ENCODE measurements around the gene CAPN10. TPM values are rescaled to one million over a fixed set of nuclear protein-coding genes. Genes with fewer than 3 reads are reported as not detected.
A peak's percentile ranks its signal among the peaks of the same experiment; 100 is the strongest.
"Not testable (repeated sequence)": the region's sequence is repeated elsewhere in the genome, so short reads cannot be mapped to it uniquely, and the experiment has no call there.

The CAPN10 gene
- total RNA-seq, 1 donor from 2014 or later, result 61.8 TPM

DNA sequence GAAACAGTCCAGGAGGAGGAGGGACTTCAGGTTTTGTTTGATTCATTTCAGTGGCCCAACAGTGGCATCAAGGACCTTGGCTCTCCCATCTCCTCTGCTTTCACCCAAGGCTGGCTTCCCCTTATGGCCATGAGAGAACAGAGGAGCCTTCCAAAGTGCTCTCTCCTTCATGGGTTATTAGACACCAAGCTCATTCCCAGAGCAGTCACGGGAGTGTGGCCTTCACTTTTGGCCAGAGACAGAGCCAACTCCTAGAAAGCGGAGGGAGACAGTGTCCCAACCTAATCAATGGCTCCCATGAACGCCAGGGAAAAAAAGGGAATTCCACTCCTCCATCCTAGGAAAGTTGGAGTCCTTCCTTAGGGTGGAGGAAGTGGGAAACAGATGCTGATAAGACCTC, 27.2 kb upstream of the CAPN10 start:
- no peaks in the 10 kb centered on the region for H3K9me3 Mint-ChIP-seq
- peaks cover 62% of the 10 kb centered on the region for H3K4me1 Mint-ChIP-seq
- no peaks in the 10 kb centered on the region for H3K27me3 Mint-ChIP-seq
- POLR2A ChIA-PET, result interaction anchor here (0.8 kb wide), 1 partner anchor 27 kb away, joined by 4 read pairs; the partner anchor contains the start of gene CAPN10
- ATAC-seq (ENCODE audit: low read depth) (no peak), DNase-seq (no peak)
- CTCF ChIA-PET, result no interaction called here
- H3K27ac Mint-ChIP-seq, result peak overlapping the region; percentile 64
- TF ChIP-seq, protein P1, sequence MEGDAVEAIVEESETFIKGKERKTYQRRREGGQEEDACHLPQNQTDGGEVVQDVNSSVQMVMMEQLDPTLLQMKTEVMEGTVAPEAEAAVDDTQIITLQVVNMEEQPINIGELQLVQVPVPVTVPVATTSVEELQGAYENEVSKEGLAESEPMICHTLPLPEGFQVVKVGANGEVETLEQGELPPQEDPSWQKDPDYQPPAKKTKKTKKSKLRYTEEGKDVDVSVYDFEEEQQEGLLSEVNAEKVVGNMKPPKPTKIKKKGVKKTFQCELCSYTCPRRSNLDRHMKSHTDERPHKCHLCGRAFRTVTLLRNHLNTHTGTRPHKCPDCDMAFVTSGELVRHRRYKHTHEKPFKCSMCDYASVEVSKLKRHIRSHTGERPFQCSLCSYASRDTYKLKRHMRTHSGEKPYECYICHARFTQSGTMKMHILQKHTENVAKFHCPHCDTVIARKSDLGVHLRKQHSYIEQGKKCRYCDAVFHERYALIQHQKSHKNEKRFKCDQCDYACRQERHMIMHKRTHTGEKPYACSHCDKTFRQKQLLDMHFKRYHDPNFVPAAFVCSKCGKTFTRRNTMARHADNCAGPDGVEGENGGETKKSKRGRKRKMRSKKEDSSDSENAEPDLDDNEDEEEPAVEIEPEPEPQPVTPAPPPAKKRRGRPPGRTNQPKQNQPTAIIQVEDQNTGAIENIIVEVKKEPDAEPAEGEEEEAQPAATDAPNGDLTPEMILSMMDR (IDR thresholded peaks at IDR 0.05), result no peak
- H3K4me3 Mint-ChIP-seq, result peak overlapping the region; percentile 72
- intact Hi-C loops (cut with micrococcal nuclease), result no loop called here
- H3K36me3 Mint-ChIP-seq (ENCODE audit: low read depth), result peaks cover 43% of the 10 kb centered on the region

DNA sequence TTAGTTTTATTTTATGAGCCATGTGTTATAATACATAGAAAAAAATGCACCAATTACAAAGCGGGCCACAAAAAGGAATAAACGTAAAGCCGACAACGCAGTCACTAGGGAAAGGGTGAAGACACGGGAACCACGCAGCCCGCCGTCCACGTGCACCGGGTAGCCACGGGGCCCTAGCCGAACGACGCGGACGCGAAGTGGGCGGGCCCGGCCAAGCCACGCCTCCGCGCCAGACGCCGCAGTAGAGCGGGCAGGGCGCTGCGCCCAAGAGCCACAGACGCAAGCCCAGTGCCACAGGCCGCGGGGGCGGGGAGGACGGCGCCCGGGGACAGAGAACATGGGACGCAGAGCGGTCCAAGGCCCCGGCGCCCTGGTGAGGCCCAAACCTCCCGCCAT, 26.5 kb upstream of the CAPN10 start, which contains the start of gene DUSP28:
DUSP28 (plus strand) TSS at position 274 of the 396 bp plus-strand sequence. CDS start 328 bp downstream, outside the sequence.
- CTCF ChIA-PET, result interaction anchor here (0.8 to 1.0 kb wide), 2 partner anchors 26 to 46 kb away, joined by 3 to 6 read pairs; partner anchors contain the start of gene CAPN10
- peaks cover 42% of the 10 kb centered on the region for H3K36me3 Mint-ChIP-seq (ENCODE audit: low read depth)
- TF ChIP-seq, protein P1 (IDR thresholded peaks at IDR 0.05), result no peak

DNA sequence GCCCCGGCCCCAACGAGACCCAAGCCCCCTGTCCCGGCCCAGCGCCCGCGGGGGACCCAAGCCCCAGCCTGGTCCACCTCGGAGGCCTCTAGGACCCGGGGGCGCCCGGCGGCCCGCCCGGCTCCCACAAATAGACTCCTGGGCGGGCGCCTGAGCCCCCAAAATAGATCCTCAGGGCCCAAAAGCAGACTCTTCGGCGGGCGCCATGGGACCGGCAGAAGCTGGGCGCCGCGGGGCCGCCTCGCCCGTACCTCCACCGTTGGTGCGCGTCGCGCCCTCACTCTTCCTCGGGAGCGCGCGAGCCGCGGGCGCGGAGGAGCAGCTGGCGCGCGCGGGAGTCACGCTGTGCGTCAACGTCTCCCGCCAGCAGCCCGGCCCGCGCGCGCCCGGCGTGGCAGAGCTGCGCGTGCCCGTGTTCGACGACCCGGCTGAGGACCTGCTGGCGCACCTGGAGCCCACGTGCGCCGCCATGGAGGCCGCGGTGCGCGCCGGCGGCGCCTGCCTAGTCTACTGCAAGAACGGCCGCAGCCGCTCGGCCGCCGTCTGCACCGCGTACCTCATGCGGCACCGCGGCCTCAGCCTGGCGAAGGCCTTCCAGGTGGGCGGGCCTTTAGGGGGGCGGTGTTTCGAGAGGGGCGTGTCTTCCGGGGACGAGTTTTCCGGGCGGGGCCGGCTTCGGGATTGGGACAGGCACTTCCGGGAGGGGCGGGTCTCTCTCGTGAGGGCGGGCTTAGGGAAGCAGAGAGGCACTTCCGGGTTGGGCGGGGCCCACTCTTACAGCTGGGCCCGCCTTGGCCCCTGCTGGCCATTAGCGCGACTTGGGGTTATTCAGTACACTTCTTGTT, 25.8 kb upstream of the CAPN10 start:
- Mint-ChIP-seq H3K9me3 (no peaks in the 10 kb centered on the region), H3K27me3 (no peaks in the 10 kb centered on the region), H3K36me3 (ENCODE audit: low read depth) (peaks cover 42% of the 10 kb centered on the region), H3K27ac (peak overlapping the region; percentile 89), H3K4me3 (peak overlapping the region; percentile 81), H3K4me1 (peaks cover 77% of the 10 kb centered on the region)
- TF ChIP-seq, protein P1 (IDR thresholded peaks at IDR 0.05), result no peak
- intact Hi-C loops (cut with micrococcal nuclease), result loop anchor here (1.0 to 10.0 kb wide), 13 partner anchors 8 to 1174 kb away; partner anchors contain the start of genes CAPN10, D2HGDH, FARP2 and GPC1
- DNase-seq, result peak; percentile 99
- POLR2A ChIA-PET, result interaction anchor here (0.6 to 12.0 kb wide), 20 partner anchors 8 to 1243 kb away, joined by 3 to 536 read pairs (median 4); partner anchors contain the start of genes ATG4B, CAPN10, HDLBP and ING5
- CTCF ChIA-PET, result interaction anchor here (0.8 to 1.0 kb wide), 2 partner anchors 26 to 46 kb away, joined by 3 to 6 read pairs; partner anchors contain the start of gene CAPN10
- ATAC-seq (ENCODE audit: low read depth), result peak; percentile 70

More for the DNA sequence above, 26.5 kb upstream of the CAPN10 start, which contains the start of gene DUSP28:
- H3K27ac Mint-ChIP-seq, result peak within 1 kb of the TSS; percentile 89
- H3K4me3 Mint-ChIP-seq, result peak within 1 kb of the TSS; percentile 81
- no peaks in the 10 kb centered on the region for H3K27me3 Mint-ChIP-seq
- no peaks in the 10 kb centered on the region for H3K9me3 Mint-ChIP-seq
- ATAC-seq (ENCODE audit: low read depth) (peak; percentile 66), DNase-seq (peak; percentile 93)
- H3K4me1 Mint-ChIP-seq, result peaks cover 70% of the 10 kb centered on the region
- intact Hi-C loops (cut with micrococcal nuclease), result loop anchor here (1.0 to 10.0 kb wide), 10 partner anchors 8 to 1175 kb away; partner anchors contain the start of genes D2HGDH, FARP2, GPC1 and HDAC4
- POLR2A ChIA-PET, result interaction anchor here (0.9 to 12.0 kb wide), 13 partner anchors 9 to 1244 kb away, joined by 3 to 536 read pairs (median 5); partner anchors contain the start of genes CAPN10, HDLBP, MTERF4 and NDUFA10

DNA sequence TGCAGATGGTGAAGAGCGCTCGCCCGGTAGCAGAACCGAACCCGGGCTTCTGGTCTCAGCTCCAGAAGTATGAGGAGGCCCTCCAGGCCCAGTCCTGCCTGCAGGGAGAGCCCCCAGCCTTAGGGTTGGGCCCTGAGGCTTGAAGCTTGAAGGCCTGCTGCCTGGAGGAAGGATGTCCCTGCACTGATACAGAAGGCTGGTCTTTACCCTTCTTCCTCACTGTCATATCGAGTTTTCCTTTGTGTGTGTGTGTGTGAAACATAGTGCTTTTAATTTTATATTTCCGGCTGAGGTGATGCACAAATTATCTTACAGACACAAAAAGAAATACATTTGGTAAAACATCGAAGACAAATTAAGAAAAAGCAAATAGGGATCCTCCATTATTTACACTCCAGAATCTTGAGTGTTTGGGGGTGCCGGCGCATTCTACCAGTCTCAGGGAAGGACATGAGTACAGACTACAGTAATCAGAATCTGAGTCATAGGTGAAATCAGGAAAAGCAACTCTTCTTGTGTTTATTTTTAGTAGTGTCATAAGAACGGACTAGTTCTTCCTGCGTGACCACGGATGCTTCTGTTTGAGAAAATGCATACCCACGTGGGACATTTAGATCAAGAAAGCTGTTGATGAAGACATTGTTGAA, 25.1 kb upstream of the CAPN10 start:
- peak overlapping the region; percentile 81 for H3K4me3 Mint-ChIP-seq
- CTCF ChIA-PET, result interaction anchor here (1.0 to 1.3 kb wide), 2 partner anchors 47 kb away, joined by 4 to 6 read pairs; no protein-coding TSS in a partner anchor
- H3K36me3 Mint-ChIP-seq (ENCODE audit: low read depth), result peaks cover 40% of the 10 kb centered on the region
- intact Hi-C loops (cut with micrococcal nuclease), result loop anchor here (1.0 to 10.0 kb wide), 12 partner anchors 25 to 1173 kb away; partner anchors contain the start of genes CAPN10, D2HGDH, FARP2 and GPC1
- no peaks in the 10 kb centered on the region for H3K9me3 Mint-ChIP-seq
- H3K4me1 Mint-ChIP-seq, result peaks cover 80% of the 10 kb centered on the region
- H3K27ac Mint-ChIP-seq, result peak overlapping the region; percentile 89
- peak; percentile 4 for ATAC-seq (ENCODE audit: low read depth)
- POLR2A ChIA-PET, result interaction anchor here (0.8 to 12.0 kb wide), 16 partner anchors 7 to 1243 kb away, joined by 3 to 536 read pairs (median 5); partner anchors contain the start of genes ATG4B, CAPN10, HDLBP and ING5
- TF ChIP-seq, protein P1 (IDR thresholded peaks at IDR 0.05), result no peak
- no peaks in the 10 kb centered on the region for H3K27me3 Mint-ChIP-seq
- DNase-seq, result no peak

DNA sequence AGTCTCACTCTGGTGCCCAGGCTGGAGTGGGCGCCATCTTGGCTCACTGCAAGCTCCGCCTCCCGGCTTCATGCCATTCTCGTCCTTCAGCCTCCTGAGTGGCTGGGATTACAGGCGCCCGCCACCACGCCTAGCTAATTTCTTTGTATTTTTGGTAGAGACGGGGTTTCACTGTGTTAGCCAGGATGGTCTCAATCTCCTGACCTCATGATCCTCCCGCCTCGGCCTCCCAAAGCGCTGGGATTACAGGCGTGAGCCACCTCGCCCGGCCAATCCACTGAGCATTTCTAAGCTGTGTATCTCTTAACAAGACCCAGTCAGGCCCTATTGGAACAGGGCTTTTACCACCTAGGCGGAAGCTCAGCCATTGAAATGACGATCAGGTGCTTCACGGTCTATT, 23.3 kb upstream of the CAPN10 start:
- not testable (repeated sequence) for H3K4me3 Mint-ChIP-seq; H3K27me3 Mint-ChIP-seq; ATAC-seq (ENCODE audit: low read depth); DNase-seq; H3K9me3 Mint-ChIP-seq
- CTCF ChIA-PET, result interaction anchor here (1.9 kb wide), 1 partner anchor 17 kb away, joined by 4 read pairs; no protein-coding TSS in a partner anchor
- Mint-ChIP-seq H3K4me1 (peaks cover 86% of the 10 kb centered on the region), H3K27ac (peak overlapping the region; percentile 24), H3K36me3 (ENCODE audit: low read depth) (peaks cover 36% of the 10 kb centered on the region)
- POLR2A ChIA-PET, result interaction anchor here (12.0 kb wide), 1 partner anchor 23 kb away, joined by 536 read pairs; the partner anchor contains the start of gene CAPN10
- intact Hi-C loops (cut with micrococcal nuclease), result loop anchor here (5.0 to 10.0 kb wide), 6 partner anchors 542 to 1172 kb away; partner anchors contain the start of genes D2HGDH, FARP2, HDAC4 and MTERF4

All from activated B cell treated with CpG ODN at 0.5 μM for 24 hours (primary cell).